Right lobe of liver (tissue), 4 donors: ENCODE results near the gene NUCB1.
"Not testable (repeated sequence)": the region's sequence is repeated elsewhere in the genome, so short reads cannot be mapped to it uniquely, and the experiment has no call there.

ENCODE experiments used
- POLR2A ChIP-seq: fragments of 450-650 bp; IDR thresholded peaks from one replicate; pipeline ENCODE4 v1.6.1; 2017; ENCODE audit warnings: antibody characterized with exemption, mild to moderate bottlenecking
- TF ChIP-seq, protein P1 (sequence below), 4 donors: fragments of 200-600 bp in 3 of 4; fragments of 450-650 bp in 1 of 4; IDR thresholded peaks; one replicate each; pipeline versions ENCODE4 v1.5.1 to v1.8.0; 2016 to 2022; ENCODE audit warnings: antibody characterized with exemption in 4 of 4, mild to moderate bottlenecking in 2 of 4
- donor health status: DM: no; HTN: no; CAD: no.
- donor health status: DM: no; HTN: no; CAD: no.
- donor health status: DM: no; HTN: yes; CAD: no.

DNA sequence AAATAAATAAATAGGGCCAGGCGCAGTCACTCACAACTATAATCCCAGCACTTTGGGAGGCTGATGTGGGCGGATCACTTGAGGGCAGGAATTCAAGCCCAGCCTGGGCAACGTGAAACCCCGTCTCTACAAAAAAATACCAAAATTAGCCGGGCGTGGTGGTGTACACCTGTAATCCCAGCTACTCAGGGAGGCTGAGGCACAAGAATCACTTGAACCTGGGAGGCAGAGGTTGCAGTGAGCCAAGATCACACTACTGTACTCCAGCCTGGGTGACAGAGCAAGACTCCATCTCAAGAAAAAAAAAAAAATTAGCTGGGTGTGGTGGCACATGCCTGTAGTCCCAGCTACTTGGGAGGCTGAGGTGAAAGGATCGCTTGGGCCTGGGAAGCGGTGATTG lies 25.8 kb downstream of the NUCB1 start:
- TF ChIP-seq, protein P1, sequence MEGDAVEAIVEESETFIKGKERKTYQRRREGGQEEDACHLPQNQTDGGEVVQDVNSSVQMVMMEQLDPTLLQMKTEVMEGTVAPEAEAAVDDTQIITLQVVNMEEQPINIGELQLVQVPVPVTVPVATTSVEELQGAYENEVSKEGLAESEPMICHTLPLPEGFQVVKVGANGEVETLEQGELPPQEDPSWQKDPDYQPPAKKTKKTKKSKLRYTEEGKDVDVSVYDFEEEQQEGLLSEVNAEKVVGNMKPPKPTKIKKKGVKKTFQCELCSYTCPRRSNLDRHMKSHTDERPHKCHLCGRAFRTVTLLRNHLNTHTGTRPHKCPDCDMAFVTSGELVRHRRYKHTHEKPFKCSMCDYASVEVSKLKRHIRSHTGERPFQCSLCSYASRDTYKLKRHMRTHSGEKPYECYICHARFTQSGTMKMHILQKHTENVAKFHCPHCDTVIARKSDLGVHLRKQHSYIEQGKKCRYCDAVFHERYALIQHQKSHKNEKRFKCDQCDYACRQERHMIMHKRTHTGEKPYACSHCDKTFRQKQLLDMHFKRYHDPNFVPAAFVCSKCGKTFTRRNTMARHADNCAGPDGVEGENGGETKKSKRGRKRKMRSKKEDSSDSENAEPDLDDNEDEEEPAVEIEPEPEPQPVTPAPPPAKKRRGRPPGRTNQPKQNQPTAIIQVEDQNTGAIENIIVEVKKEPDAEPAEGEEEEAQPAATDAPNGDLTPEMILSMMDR (IDR thresholded peaks at IDR 0.05), result not testable (repeated sequence)
- not testable (repeated sequence) for TF ChIP-seq POLR2A
